DMS79 (cell line): ENCODE measurements around the gene RPS19.

Experiments
- DNase-seq: peaks from one replicate; lab custom pipeline; 2025; lab: John Stamatoyannopoulos, UW

Gene RPS19

GRCh38 chr19:41879080-41879479 lies 19.0 kb downstream of the RPS19 start:
- no peak for DNase-seq

GRCh38 chr19:41879670-41880328 lies 19.7 kb downstream of the RPS19 start:
- DNase-seq, result no peak

- DNase-seq, result no peak
These were observed 20.3 kb downstream of the RPS19 start for GRCh38 chr19:41880329-41880708.

GRCh38 chr19:41882568-41883462 lies 22.8 kb downstream of the RPS19 start, which contains the start of gene ARHGEF1:
Gene ARHGEF1, plus strand, starts transcription at chr19:41883184. Its CDS starts 4,899 bp downstream, at chr19:41888083.
- no peak for DNase-seq

- DNase-seq, result no peak
These were observed 23.4 kb downstream of the RPS19 start for GRCh38 chr19:41883463-41883820.

- peak; percentile 93 for DNase-seq
These were observed 24.0 kb downstream of the RPS19 start for GRCh38 chr19:41883821-41884733.

- no peak for DNase-seq
These were observed 27.0 kb downstream of the RPS19 start for GRCh38 chr19:41886761-41887710.

- peak; percentile 76 for DNase-seq
These were observed 27.8 kb downstream of the RPS19 start for GRCh38 chr19:41887711-41888382.

GRCh38 chr19:41888926-41889325 lies 28.9 kb downstream of the RPS19 start:
- no peak for DNase-seq

GRCh38 chr19:41889896-41890295 lies 29.8 kb downstream of the RPS19 start:
- no peak for DNase-seq

- DNase-seq, result no peak
These were observed 30.9 kb downstream of the RPS19 start for GRCh38 chr19:41890936-41891335.

GRCh38 chr19:41892173-41892902 lies 32.3 kb downstream of the RPS19 start:
- no peak for DNase-seq

GRCh38 chr19:41893899-41894298 lies 33.8 kb downstream of the RPS19 start:
- no peak for DNase-seq

GRCh38 chr19:41894350-41894749 lies 34.3 kb downstream of the RPS19 start:
- no peak for DNase-seq

GRCh38 chr19:41895745-41896580 lies 35.9 kb downstream of the RPS19 start:
- DNase-seq, result no peak

GRCh38 chr19:41896581-41896942 lies 36.5 kb downstream of the RPS19 start:
- DNase-seq, result no peak

- no peak for DNase-seq
These were observed 37.1 kb downstream of the RPS19 start for GRCh38 chr19:41897181-41897580.

GRCh38 chr19:41897820-41898219 lies 37.8 kb downstream of the RPS19 start:
- no peak for DNase-seq

- DNase-seq, result no peak
These were observed 38.2 kb downstream of the RPS19 start for GRCh38 chr19:41898235-41898634.
